ENCODE data around the gene SLC25A21.

The SLC25A21 gene

DNA sequence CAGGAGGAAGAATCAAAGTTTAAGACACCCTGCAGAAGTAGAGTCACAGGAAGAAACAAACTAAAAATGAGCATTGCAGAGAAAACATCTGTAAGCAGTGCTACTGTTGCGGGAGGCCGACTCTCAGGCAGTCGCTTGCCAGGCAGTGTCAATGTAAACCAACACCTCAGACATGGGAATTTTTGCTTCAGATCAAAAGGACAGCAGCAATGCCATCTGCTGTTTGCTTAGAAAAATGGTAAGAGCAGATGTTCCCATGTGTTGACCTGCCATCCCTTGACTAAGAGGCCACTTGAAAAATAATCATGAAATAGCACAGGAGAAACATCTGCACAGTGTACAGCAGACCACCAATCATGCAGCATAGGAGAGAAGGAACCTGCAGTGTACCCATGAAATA, 196.6 kb downstream of the SLC25A21 start:
- TF ChIP-seq POLR2A (IDR thresholded peaks at IDR 0.05; ENCODE audit: low read depth, low read length): no peak
- FAIRE-seq: no peak

DNA sequence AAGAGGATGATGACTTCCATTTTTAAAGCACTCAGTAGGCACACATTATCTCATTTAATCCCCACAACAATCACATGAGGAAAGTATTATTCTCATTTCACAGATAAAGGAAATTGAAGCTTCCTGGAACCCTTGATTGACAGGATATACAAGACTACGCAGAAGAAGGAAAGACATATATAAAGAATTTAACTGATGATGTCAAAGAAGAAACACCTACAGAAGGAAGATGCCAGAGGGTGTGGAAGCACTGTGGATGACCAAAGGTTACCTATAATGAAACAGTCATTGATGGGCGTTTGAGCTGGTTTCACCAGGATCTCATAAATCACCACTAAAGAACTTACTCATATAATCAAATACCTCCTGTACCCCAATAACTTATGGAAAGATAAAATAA, 197.4 kb downstream of the SLC25A21 start:
- FAIRE-seq (no peak), DNase-seq (ENCODE audit: insufficient read length, low spot score) (no peak)

More for the DNA sequence above, 196.6 kb downstream of the SLC25A21 start:
- no peak for DNase-seq (ENCODE audit: insufficient read length, low spot score)

DNA sequence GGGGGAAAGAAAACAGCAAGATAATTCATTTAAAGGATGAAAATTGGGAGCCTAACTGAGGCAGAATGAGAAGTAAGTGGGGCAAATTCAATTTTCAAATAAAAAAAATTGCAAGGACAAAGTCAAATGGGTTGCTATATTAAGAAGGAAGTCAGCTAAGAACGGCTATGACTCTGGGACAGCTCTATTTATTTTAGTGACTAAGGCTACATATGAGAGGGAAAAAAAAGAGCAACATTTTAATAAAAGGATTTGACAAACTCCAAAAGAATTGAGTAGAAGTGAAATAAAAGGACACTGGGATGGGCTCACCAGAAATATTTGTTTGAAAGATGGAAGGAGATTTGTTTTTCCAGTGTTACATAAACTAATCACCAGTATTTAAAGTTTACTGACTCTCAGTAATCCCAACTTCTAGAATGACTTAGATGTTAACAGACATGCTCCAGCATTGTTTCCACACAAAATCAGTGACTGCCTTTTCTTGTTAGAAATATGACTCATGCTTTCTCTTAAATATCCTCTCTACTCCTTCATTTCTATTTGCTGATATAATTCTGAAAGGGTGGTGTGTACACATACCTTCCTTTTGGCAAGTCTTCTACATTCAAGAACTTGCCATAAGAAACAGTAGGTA, 198.5 kb downstream of the SLC25A21 start:
- DNase-seq (ENCODE audit: insufficient read length, low spot score): no peak
- no peak for TF ChIP-seq POLR2A (IDR thresholded peaks at IDR 0.05; ENCODE audit: low read depth, low read length)
- peak; percentile 23 for FAIRE-seq

More for the DNA sequence above, 197.4 kb downstream of the SLC25A21 start:
- TF ChIP-seq POLR2A (IDR thresholded peaks at IDR 0.05; ENCODE audit: low read depth, low read length): no peak

DNA sequence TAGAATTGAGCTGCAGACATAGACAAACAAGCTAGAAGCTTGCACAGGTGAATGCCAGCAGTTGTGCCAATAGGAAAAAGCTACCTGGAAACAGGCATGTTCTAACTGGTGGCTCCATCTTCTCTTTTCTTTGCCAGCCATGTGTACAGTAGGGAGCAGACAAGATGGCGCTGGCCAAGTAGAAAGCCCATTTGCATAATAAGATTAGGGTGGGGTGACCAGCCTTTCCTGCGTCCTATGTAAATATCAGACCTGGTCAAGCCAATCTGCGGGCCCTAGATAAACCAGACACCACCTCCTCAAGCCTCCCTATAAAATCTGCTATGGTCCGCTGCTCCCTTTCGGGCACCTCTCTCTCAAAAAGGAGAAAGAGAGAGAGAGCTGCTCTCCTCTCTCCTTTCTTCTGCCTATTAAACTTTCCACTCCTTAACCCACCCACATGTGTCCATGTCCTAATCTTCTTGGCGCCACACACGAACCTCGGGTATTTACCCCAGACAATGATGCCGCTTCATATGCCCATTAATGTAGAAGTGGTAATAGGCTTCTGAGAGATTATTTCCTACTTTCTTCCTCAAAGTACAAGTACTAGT, 201.0 kb downstream of the SLC25A21 start:
- FAIRE-seq (no peak), DNase-seq (ENCODE audit: insufficient read length, low spot score) (no peak)
- TF ChIP-seq POLR2A (IDR thresholded peaks at IDR 0.05; ENCODE audit: low read depth, low read length): no peak

DNA sequence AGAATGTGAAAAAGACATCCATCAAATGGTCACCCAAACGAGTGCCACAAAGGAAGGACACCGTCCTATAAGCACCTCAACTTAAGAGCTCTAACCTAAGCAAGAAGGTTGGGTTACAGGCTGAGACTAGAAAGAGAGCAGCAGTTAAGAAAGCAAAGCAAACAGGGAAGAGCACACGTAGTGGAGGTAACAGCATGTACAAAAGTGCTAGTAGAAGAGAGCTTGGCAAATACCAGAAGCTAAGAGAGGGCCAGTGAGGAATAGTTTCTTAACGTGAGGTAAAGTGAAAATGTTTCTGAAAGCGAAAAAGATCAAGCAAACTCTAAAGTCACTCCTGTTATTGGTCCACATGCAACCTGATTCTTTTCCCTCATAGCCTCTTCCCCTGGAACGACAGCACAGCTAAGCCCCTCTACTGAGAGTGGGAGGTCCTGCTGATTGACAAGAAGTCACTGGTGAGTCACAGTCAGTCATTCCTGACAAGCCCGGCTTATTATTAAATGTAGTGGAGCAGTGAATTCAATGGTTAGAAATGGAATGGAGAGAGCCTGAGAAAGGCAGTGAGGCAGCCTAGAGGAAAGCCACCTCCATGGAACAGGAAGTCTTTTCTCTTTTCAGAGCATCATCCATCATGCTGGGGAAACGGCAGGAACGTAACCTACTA, 204.4 kb downstream of the SLC25A21 start:
- no peak for FAIRE-seq
- no peak for DNase-seq (ENCODE audit: insufficient read length, low spot score)
- TF ChIP-seq POLR2A (IDR thresholded peaks at IDR 0.05; ENCODE audit: low read depth, low read length): no peak

DNA sequence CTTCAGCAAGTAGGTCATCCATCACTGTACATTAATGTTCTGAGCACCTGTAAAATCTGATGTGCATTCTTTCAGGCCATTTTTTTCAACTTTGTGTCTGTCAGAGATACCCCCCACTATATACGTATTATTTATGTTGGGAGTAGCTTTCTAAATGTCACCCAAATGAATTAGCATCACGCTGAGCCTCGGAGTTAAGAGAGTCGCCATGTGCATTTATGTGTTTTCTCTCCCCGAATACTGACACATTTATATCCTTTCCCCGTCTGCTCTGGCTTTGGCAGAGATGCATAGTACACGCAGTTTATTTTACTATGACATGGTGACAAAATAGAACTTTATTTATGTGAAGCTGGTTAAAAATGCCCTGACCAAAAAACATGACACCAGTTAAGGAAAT, 216.4 kb downstream of the SLC25A21 start:
- no peak for DNase-seq (ENCODE audit: insufficient read length, low spot score)
- no peak for FAIRE-seq
- no peak for TF ChIP-seq POLR2A (IDR thresholded peaks at IDR 0.05; ENCODE audit: low read depth, low read length)

DNA sequence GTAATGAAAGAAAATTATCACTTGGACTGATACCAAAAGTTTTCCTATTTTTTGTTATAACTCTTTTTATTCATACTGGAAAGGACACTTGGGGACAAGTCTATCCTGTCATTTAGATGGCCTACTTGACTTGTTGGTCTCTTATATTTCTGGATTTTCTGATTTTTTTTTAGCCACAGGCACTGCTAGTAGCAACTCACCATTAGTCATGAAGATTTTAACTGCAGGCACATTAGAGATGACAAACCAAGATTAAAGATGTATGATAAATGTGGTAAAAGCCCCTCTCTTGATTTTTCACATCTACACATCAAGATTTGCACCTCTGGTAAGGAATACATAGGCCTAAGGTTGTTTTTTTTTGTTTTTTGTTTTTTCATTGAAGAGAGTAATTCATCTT, 217.0 kb downstream of the SLC25A21 start:
- FAIRE-seq: no peak
- no peak for DNase-seq (ENCODE audit: insufficient read length, low spot score)
- no peak for TF ChIP-seq POLR2A (IDR thresholded peaks at IDR 0.05; ENCODE audit: low read depth, low read length)

DNA sequence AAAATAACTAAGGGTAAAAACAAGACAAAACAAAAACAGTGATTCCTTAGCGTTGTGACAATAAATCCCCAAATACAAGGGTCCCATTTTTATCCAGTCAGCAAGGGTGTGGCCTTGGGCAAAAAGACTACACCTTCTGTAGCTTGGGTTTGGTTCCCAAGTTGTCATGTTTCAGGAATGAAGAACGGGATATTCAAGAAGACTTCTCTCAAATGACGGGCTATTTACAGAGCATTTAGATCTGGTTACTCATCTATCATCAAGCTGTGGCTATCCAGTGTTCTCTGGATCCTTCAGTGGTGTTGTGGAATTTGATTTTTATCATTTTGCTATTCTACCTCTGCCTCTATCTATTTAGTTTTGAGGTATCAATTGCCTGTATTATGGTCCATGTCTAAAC, 219.7 kb downstream of the SLC25A21 start:
- no peak for TF ChIP-seq POLR2A (IDR thresholded peaks at IDR 0.05; ENCODE audit: low read depth, low read length)
- DNase-seq (ENCODE audit: insufficient read length, low spot score) (no peak), FAIRE-seq (peak; percentile 23)

DNA sequence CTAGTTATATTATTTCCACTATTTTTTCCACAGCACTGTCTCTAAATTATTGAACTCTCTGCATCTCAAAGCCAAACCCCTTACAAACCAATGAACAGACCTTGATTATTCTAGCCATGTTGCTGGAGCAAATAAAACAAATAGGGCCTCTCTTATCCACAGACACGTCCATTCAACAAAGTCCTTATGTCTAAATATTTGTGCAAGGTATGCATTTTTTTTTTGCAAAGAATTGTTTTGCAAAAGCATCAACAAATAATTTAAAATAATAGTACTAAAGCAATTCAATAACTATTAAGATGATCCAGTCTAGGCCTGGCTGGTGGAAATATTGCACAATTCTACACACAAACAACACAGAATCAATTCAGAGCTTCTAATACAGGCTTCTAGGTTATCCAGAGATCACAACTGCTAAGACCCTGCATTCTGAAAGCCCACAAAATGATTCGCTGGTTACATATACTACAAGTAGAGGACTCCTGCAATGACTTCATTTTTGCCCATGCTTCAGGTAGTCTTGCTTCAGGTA, 221.0 kb downstream of the SLC25A21 start:
- DNase-seq (ENCODE audit: insufficient read length, low spot score) (no peak), FAIRE-seq (no peak)
- no peak for TF ChIP-seq POLR2A (IDR thresholded peaks at IDR 0.05; ENCODE audit: low read depth, low read length)

DNA sequence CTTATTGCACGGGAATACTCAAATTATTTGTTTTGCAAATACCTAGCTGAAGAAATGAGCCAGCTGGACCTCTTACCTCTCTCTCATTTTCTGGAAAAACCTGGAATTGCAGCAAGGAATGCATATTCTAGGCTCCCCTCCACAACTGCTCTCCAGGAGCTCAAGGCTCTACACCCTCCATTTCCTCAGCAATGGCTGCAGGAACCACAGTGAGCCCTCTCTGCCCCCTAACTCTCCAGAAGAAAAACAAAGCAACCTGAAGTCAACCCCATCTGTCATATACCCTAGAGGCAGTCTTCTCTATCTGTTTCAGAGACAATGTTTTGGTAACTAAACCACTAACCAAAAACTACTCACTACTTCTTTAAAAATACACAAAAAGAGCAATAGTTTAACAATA, 221.6 kb downstream of the SLC25A21 start:
- no peak for DNase-seq (ENCODE audit: insufficient read length, low spot score)
- no peak for FAIRE-seq
- no peak for TF ChIP-seq POLR2A (IDR thresholded peaks at IDR 0.05; ENCODE audit: low read depth, low read length)

DNA sequence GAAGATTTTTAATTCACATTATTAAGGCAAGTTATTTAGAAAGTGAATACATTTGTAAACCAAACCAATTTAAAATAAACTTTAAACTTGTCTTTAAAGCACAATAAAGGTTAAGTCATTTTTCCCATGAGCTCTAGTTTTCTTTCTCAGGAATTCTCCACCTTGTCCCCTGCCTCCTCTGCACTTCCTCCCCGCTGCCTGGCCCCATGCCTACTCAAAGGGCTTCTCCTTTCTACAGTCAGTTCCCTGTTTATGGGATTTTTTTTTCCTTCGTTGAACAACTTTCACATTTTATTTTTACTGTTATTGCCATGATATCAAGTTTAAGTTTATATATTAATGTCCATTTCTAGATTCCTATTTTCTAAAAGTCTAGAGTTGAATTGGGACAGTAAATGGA, 223.0 kb downstream of the SLC25A21 start:
- no peak for TF ChIP-seq POLR2A (IDR thresholded peaks at IDR 0.05; ENCODE audit: low read depth, low read length)
- DNase-seq (ENCODE audit: insufficient read length, low spot score) (no peak), FAIRE-seq (no peak)

DNA sequence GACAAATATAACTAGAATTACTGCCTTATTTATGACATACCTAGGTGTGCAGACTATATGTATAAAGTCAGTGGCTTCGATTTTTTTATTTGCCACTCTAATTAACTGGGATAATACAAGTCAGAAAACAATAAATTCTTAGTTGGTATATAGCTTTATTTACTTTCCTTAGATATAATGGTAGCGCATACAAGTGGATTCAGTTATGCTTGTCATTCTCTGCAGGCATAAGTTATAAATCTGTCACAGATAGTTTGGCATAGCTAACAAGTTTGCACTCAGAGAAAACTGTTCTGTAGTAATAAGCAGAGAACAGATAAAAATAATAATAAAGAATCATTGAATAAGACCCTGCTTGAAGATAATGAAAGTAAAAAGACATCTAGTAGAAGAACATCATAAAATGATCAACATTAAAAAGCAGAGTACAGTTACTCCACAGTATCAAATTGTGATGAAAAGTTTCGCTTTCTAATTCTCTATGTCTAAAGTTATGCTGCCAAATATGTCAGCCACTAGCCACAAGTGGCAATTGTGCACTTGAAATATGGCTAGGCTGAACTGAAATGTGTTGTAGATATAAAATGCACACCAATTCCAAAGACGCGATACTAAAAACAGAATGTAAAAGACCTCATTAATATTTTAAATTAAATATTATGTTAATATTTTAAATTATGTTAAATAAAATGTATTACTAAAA, 224.1 kb downstream of the SLC25A21 start:
- no peak for DNase-seq (ENCODE audit: insufficient read length, low spot score)
- FAIRE-seq: no peak
- TF ChIP-seq POLR2A (IDR thresholded peaks at IDR 0.05; ENCODE audit: low read depth, low read length): no peak

DNA sequence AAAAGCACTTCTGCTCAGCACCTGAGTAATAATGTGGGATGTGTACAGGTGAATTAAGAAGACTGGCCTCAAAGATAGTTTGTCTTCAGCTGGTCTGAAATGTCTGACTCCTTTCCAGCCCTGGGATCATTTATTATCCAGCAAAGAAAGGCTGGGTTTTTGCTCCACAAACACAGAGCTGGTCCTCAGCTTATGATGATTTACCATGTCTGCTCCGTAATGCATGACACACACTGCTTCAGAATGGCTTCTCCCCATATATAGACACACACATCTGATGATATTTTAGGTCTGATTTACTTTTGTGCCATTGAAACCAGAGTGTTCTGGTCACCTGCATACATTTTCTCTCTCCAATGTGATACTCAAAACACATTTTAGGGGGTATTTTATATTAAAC, 225.0 kb downstream of the SLC25A21 start:
- no peak for DNase-seq (ENCODE audit: insufficient read length, low spot score)
- no peak for FAIRE-seq
- no peak for TF ChIP-seq POLR2A (IDR thresholded peaks at IDR 0.05; ENCODE audit: low read depth, low read length)

DNA sequence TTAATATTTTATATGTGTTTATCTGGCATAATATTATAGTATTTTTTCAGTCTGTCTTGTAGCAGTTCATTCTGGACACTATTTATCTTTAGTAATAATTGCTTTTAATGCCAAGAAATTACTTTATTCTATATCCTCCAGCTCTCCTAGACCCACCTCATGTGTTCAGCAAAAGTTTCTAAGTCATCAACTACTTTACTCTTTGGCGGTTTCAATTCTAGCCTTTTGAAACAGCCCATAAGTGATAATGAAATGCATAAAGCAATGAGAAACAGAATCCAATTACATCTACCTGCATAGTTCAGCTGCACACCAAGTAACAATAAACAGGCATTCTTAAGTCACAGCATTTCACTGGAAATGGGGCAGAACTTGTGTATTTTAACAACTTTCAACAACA, 225.5 kb downstream of the SLC25A21 start:
- FAIRE-seq: no peak
- DNase-seq (ENCODE audit: insufficient read length, low spot score): no peak
- TF ChIP-seq POLR2A (IDR thresholded peaks at IDR 0.05; ENCODE audit: low read depth, low read length): no peak

Measured in H54 (cell line).